Ishikawa (cell line): Measurements from ENCODE around the gene DPP4.
A peak's percentile ranks its signal among the peaks of the same experiment; 100 is the strongest.

ENCODE experiments used
- CEBPB ChIP-seq: IDR thresholded peaks from 2 replicates; pipeline ENCODE4 v1.6.1; 2012
- CREB1 ChIP-seq: IDR thresholded peaks from 2 replicates; pipeline ENCODE4 v1.6.1; 2012; ENCODE audit warnings: low read depth
- EGR1 ChIP-seq: IDR thresholded peaks from 2 replicates; pipeline ENCODE4 v1.6.1; 2012
- EP300 ChIP-seq: IDR thresholded peaks from 2 replicates; pipeline ENCODE4 v1.6.1; 2012; ENCODE audit warnings: borderline replicate concordance
- FOXM1 ChIP-seq: IDR thresholded peaks from 2 replicates; pipeline ENCODE4 v1.6.1; 2012; ENCODE audit warnings: low read depth, borderline replicate concordance
- NFIC ChIP-seq: IDR thresholded peaks from 2 replicates; pipeline ENCODE4 v1.6.1; 2012
- RAD21 ChIP-seq: IDR thresholded peaks from 2 replicates; pipeline ENCODE4 v1.6.1; 2012; ENCODE audit warnings: low read depth
- TAF1 ChIP-seq: IDR thresholded peaks from 2 replicates; pipeline ENCODE4 v1.6.1; 2012; ENCODE audit warnings: low read depth, mild to moderate bottlenecking
- TCF12 ChIP-seq: IDR thresholded peaks from 2 replicates; pipeline ENCODE4 v1.6.1; 2012; ENCODE audit warnings: low read depth
- TEAD4 ChIP-seq: IDR thresholded peaks from 2 replicates; pipeline ENCODE4 v1.6.1; 2012
- YY1 ChIP-seq: IDR thresholded peaks from 2 replicates; pipeline ENCODE4 v1.6.1; 2012; ENCODE audit warnings: low read depth
- ZBTB7A ChIP-seq: IDR thresholded peaks from 2 replicates; pipeline ENCODE4 v1.6.1; 2012; ENCODE audit warnings: low read depth
- TF ChIP-seq, protein P1 (sequence below): IDR thresholded peaks from 2 replicates; pipeline ENCODE4 v1.6.1; 2012
- TF ChIP-seq, protein P2 (sequence below): IDR thresholded peaks from 2 replicates; pipeline ENCODE4 v1.6.1; 2012
- TF ChIP-seq, protein P3 (sequence below): IDR thresholded peaks from 2 replicates; pipeline ENCODE4 v1.6.1; 2012; ENCODE audit warnings: low read depth, mild to moderate bottlenecking

DPP4 gene

DNA sequence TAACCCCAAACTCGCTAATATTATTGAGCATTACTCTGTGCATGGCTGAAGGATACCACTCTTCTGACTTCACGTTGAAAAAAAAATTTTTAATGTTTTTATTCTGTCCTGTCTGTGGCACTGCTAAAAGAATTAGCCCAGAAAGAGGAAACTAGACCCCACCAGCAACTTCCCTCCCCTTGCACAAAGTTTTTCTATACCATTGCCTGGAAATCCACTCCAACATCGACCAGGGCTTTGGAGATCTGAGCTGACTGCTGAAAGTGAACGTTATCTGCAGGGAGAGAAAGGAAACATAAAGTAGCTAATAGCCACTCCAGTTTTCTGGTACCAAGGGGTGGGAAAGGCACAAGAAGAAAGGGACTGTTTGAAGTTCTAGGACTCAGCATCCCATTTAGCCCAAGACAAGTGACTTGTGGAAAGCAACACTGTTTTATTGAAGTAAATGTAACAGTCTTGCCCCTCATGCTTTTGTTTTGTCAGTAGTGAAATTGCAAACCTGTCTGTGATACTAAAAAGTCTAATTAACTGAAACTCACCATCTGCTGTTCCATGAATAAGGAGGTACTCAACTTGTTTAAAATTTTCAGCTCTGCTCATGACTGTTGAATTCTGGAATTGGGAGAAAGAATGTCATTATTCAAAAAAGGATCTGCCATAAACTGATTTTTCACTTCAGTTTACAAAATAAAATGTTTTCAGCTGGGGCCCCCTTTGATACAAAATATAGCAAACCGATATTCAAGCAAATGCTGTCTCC, 79.1 kb downstream of the DPP4 start:
- TF ChIP-seq FOXM1, result no peak
- no peak for TF ChIP-seq CEBPB
- no peak for TF ChIP-seq TAF1
- no peak for TF ChIP-seq EGR1
- TF ChIP-seq, protein P1, sequence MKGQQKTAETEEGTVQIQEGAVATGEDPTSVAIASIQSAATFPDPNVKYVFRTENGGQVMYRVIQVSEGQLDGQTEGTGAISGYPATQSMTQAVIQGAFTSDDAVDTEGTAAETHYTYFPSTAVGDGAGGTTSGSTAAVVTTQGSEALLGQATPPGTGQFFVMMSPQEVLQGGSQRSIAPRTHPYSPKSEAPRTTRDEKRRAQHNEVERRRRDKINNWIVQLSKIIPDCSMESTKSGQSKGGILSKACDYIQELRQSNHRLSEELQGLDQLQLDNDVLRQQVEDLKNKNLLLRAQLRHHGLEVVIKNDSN, result no peak
- TF ChIP-seq ZBTB7A, result no peak
- TF ChIP-seq RAD21, result no peak
- no peak for TF ChIP-seq TEAD4
- TF ChIP-seq YY1, result no peak
- TF ChIP-seq, protein P2, sequence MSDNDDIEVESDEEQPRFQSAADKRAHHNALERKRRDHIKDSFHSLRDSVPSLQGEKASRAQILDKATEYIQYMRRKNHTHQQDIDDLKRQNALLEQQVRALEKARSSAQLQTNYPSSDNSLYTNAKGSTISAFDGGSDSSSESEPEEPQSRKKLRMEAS, result no peak
- no peak for TF ChIP-seq CREB1
- no peak for TF ChIP-seq NFIC
- no peak for TF ChIP-seq TCF12
- TF ChIP-seq, protein P3, sequence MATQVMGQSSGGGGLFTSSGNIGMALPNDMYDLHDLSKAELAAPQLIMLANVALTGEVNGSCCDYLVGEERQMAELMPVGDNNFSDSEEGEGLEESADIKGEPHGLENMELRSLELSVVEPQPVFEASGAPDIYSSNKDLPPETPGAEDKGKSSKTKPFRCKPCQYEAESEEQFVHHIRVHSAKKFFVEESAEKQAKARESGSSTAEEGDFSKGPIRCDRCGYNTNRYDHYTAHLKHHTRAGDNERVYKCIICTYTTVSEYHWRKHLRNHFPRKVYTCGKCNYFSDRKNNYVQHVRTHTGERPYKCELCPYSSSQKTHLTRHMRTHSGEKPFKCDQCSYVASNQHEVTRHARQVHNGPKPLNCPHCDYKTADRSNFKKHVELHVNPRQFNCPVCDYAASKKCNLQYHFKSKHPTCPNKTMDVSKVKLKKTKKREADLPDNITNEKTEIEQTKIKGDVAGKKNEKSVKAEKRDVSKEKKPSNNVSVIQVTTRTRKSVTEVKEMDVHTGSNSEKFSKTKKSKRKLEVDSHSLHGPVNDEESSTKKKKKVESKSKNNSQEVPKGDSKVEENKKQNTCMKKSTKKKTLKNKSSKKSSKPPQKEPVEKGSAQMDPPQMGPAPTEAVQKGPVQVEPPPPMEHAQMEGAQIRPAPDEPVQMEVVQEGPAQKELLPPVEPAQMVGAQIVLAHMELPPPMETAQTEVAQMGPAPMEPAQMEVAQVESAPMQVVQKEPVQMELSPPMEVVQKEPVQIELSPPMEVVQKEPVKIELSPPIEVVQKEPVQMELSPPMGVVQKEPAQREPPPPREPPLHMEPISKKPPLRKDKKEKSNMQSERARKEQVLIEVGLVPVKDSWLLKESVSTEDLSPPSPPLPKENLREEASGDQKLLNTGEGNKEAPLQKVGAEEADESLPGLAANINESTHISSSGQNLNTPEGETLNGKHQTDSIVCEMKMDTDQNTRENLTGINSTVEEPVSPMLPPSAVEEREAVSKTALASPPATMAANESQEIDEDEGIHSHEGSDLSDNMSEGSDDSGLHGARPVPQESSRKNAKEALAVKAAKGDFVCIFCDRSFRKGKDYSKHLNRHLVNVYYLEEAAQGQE, result no peak
- TF ChIP-seq EP300, result no peak

DNA sequence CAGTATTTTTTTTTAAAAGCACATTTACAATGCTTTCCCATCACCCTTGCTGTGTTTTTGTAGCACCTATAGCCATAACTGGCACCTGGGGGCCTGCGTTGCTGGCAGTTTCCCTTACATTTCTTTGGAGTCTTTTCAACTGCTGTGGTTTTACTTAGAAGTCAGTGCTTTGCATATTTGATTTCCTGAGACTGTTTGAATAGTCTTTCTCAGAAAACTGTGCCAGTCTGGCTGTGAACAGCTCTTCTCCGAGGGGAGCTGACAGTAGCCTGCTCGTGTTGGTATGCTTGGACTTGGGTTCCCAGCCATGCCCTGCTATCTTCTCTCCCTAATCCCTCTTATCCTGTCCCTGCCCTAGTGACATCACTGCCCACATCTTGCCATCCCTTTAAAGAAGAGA, 81.5 kb downstream of the DPP4 start:
- TF ChIP-seq CREB1 (no peak), EGR1 (no peak), TEAD4 (no peak), RAD21 (no peak), ZBTB7A (no peak), NFIC (no peak), CEBPB (no peak), EP300 (no peak), FOXM1 (no peak), TAF1 (no peak), YY1 (no peak), TCF12 (no peak)
- TF ChIP-seq, protein P2, result no peak
- TF ChIP-seq, protein P3, result no peak
- TF ChIP-seq, protein P1, result no peak

DNA sequence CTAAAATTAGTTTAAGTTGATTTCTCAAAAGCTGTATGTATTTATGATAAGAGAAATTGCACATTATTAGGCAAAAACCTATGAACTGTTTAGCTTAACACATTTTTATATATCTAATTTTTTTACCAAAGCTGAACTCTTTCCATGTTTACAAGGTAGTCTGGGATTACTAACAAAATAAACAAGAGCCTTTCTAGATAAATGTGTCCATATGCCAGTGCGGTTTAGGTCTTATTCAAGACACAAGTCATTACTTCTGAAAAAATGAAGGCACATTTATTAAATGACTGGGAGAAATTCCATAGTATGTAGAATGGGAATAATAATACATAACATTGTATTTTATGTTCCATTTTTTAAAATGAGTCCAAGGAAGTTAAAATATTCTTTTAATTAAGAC, 82.0 kb downstream of the DPP4 start:
- TF ChIP-seq NFIC (no peak), ZBTB7A (no peak), TAF1 (no peak), CEBPB (no peak), YY1 (no peak), EGR1 (no peak)
- TF ChIP-seq, protein P1, result no peak

DNA sequence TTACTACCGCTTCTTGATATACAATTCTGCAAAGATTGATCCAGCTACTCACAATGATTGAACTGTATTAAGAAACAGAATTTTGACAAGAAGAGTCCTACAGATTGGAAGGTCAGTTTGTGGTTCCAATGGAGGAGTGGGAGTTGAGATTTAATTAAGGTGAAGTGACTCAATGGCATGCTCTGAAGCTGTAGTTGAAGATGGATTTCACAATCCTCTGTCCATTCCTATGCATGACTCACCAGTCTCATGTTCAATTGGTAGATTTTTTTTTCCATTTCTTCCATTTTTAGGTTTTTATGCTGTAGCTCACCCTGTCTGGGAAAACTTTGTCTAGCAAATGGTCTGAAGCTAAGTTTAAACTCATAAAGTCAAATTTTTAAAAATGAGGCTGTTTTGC, 83.3 kb downstream of the DPP4 start:
- TF ChIP-seq, protein P1, result no peak
- TF ChIP-seq CEBPB (peak; percentile 81), YY1 (no peak), CREB1 (no peak)

DNA sequence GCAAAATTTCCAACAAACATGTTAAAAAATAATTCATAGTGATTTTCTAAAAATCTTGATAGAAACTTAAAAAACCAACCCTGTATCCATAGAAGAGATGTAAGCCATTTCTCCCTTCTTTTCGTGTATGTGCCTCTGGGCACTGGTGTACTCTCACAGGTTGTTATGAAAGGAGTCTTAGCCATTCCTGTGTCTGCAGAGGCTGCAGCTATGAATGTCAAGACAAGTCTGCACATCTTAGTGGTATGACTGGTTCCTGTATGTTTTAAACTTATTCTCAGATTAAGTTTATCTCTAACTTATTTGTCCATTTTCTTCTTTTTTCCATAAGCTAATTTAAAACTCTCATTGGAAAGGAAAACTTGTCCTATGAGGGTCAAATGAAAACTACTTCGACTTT, 84.0 kb downstream of the DPP4 start:
- no peak for TF ChIP-seq RAD21
